Inferior parietal cortex (tissue), 1 donor: ENCODE measurements around the gene PPP2R2B.

Experiments
- DNase-seq: peaks from one replicate; pipeline ENCODE4 v3.0.0-alpha.2; 2016; ENCODE audit errors: extremely low spot score

Gene PPP2R2B

DNA sequence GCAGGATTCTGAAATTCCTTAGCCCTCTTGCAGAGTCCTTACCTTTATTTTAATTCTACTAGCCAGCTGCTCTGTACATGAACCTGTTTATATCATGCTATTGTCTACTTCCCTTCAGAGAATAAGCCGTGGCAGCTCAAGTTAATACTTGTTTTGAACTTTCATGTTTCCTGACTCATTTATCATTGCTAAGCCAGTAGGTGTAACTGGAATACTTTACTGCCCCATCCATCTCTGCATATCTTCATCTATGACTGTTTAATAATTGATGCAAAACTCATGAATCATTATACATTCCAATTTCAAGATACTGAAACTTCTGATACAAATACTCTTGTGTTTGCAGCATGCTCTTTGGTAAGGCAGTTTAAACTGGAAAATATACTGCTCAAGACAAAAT lies 174.7 kb downstream of the PPP2R2B start:
- no peak for DNase-seq

DNA sequence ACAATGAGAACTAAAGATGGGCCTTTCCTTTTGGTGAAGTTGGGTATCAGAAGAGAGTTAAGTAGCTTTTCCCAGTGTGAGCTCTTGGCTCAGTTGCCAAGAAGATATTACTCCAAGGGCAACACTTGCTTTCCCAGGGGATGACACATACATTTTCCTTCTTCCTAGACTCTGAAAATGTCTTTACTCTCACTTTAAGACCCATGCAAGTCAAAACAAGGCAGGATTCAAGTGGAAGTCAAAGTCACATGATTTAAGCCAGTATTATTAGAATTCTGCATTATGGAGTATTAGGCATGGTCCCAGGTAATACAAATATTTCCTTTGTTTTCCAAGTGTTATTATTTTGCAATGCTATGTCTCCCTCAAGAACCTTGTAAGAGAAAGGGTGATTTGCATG lies 175.1 kb downstream of the PPP2R2B start:
- no peak for DNase-seq

DNA sequence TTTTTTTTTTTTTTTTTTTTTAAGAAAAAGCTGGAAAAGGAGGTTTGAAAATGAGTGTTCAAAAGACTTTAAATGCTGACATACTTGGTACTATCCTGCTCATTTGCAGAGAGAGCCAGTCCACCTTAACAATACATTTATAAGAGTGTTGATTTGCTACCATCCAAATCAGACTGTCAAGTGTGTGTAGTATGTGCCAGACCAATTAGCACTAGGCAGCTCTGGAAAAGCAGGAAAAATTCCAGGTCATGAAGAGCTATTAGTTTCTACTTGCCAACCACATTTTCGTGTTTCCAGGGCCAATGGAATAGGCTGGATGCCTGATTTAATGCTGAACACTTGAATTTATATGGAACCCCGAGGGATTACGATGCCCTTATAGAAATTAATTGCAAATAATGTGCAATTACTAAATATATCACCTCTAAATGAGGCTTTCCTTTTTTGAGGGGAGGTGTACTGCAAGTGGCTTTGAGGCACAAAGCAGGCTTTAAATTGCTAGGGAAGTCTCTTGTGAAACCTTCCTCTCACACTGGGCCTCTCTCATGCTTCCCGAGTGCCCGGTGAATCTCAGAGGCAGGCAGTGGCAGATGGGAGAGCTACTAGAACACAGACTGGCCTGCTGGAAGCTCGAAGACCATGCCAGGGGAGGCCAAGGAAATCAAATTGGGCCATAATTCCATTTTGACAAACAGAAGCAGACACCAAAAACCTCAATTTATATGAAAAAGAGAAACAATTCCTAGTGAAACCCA lies 178.7 kb downstream of the PPP2R2B start:
- DNase-seq, result no peak

GRCh38 chr5:146699138-146699537 lies 179.4 kb downstream of the PPP2R2B start:
- no peak for DNase-seq

GRCh38 chr5:146698651-146699050 lies 179.9 kb downstream of the PPP2R2B start:
- no peak for DNase-seq

GRCh38 chr5:146697211-146697610 lies 181.3 kb downstream of the PPP2R2B start:
- no peak for DNase-seq

DNA sequence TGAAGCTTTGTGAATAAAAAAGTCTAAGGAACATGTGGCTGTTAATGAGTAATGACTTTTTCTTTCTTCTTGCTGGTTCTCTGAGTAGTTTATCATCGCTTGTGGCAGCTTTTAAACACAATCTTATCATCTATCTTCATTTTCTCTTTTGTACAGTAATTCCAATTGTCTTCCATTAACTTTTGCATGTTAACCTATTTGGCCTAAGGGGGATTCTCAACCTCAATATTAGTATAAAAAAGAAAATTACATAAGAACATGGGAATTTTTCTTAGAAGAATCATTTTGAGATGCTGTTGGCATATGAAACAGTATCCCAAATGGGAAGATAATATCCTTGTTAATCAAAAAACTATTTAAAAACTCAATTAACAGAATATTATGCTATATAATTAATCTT lies 182.9 kb downstream of the PPP2R2B start:
- DNase-seq, result no peak

GRCh38 chr5:146690880-146691355 lies 187.6 kb downstream of the PPP2R2B start:
- DNase-seq, result no peak

- DNase-seq, result no peak
Measured at GRCh38 chr5:146687630-146688029, 190.9 kb downstream of the PPP2R2B start.

GRCh38 chr5:146683861-146684260 lies 194.7 kb downstream of the PPP2R2B start:
- no peak for DNase-seq

DNA sequence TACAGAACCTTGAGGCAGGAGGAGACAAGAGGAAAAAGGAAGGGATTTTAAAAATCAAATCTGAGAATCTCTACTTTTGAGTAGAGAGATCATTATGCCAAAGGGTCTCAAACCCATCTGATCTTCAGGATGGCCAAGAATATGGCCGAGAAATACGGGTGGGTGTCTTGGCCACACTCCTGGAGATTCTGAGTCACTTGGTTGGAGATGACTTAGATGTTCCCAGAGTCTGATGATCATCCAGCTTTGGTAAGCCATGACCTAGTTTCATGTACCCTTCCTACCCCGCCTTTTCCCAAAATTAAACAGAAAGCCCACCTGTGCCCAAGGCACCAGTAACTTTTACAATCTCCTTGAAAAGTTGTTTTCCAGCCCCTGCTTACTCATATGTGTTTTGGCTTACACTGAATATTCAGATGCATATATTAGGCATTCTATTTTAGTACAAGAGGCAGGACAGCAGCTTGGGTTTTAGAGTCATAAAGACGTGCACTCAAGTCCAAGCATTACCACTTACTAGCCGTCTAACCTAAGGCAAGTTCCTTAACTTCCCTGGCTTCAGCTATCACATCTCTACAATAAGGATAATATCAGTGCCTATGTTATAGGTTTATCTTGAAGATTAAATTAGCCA lies 195.5 kb downstream of the PPP2R2B start:
- DNase-seq, result no peak

GRCh38 chr5:146681585-146682105 lies 196.9 kb downstream of the PPP2R2B start:
- no peak for DNase-seq

GRCh38 chr5:146680846-146681584 lies 197.5 kb downstream of the PPP2R2B start:
- DNase-seq, result no peak

- DNase-seq, result no peak
Measured at GRCh38 chr5:146675636-146676035, 202.9 kb downstream of the PPP2R2B start.

GRCh38 chr5:146672866-146673265 lies 205.7 kb downstream of the PPP2R2B start:
- no peak for DNase-seq

GRCh38 chr5:146671561-146672295 lies 206.8 kb downstream of the PPP2R2B start:
- no peak for DNase-seq

- no peak for DNase-seq
Measured at GRCh38 chr5:146669656-146670055, 208.9 kb downstream of the PPP2R2B start.

- peak; percentile 78 for DNase-seq
Measured at GRCh38 chr5:146667633-146668272, 210.8 kb downstream of the PPP2R2B start.

DNA sequence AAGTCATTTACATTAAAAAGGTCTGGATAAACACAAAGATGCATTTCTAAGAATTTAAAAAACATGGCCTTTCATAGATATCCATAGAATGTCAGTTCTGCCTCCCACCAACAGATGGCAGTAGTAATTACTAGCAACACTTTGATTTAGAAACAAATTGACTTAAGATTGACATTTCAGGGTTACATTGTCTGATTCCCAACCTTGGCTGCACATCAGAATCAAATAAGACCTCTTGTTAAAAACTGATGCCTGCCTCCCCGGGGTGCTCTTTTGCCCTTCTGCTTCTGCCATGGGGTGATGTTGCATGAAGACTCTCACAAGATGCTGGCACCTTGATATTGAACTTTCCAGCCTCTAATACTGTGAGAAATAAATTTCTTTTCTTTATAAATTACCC lies 216.3 kb downstream of the PPP2R2B start:
- DNase-seq, result no peak

DNA sequence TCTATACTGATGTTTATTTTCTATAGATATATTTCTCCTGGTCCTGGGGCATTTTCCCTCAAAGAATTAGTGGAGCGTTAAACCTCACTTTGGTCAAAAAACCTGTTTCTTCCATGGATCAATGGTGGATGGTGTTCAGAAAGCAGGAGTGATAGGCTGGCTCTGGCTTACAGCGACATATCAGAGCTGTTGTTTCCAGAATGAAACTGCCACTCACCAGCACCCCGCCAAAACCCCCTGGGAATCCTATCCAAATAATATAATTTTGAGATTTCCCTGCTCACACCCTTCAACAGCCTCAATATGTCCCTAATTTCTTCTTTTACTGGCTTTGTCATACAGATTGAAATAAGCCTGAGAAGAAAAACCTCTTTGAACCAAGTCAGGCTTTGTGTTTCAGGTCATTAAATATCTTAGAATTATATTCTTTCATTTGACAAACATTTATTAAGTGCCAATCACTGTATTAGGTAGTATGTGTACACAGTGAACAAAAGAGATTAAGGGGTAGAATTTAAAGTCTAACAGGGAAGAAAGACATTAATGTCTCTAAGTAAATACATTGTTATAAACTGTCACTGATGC lies 218.1 kb downstream of the PPP2R2B start:
- DNase-seq, result no peak

- no peak for DNase-seq
Measured at GRCh38 chr5:146659961-146660360, 218.6 kb downstream of the PPP2R2B start.
